T-helper 2 cell treated with Interferon-gamma antibody and Interleukin-4, amounts not matched to agents 100 ng/mL and 5 ng/mL, for 36 hours (primary cell): ENCODE results near the gene FSTL3. TPM values are rescaled to one million over a fixed set of nuclear protein-coding genes. Genes with fewer than 3 reads are reported as not detected.
"Not testable (repeated sequence)": the region's sequence is repeated elsewhere in the genome, so short reads cannot be mapped to it uniquely, and the experiment has no call there.

ENCODE experiments used
- intact Hi-C: fragments of 100-400 bp; cut with micrococcal nuclease; formaldehyde crosslinking; loops from one replicate; pipeline ENCODE4 v1.15.1; 2023
- total RNA-seq: library from RNA; stranded (reverse); gene quantifications from 2 replicates; pipeline ENCODE4 v1.2.3, GENCODE V29; 2022

FSTL3 gene
- total RNA-seq, 1 donor from 2014 or later = 3.3 TPM

DNA sequence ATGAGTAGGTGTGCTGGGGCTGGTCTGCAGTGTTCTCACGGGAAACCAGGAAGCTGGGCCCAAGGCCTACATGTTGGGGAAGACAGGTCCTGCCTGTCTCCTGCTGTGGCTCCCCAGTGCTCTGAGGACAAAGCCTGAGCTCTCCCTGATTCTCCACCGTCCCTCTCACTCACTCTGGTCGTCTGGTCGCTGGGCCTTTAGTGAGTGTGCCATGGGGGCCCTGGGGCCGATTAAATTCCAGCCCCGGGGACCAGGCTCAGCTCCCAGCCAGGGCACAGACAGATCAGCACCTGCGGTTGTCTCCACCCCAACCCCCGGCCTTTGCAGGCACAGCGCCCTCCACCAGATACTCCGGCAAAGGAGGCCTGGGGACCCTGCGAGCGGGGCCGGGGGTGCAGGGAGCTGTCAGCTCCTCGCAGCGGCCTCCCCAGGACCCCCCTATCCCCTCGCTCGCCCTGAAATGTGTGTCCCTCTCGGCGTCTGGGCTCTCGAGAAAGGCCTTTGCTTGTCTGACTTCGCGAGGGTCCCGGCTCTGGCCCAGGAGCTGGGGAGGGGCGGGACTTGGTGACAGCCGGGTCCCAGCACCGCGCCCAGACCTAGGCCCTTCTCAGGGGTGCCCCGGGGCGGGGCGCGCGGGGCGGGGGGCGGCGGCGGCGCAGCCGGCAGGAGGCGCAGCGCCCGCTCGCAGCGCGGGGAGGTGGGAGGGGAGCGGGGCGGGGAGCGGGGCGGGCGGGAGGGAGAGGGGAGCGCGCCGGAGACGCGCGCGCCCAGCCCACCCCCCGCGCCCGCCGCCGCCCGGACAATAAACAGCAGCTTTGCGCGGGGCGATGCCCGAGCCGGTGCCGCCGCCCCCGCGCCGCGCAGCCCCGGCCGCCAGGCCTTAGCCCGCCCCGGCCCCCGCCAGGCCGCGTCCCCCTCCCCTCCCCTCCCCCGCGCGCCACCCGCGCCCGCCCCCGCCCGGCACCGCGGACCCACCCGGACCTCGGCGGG lies 32.3 kb downstream of the FSTL3 start, which contains the start of gene PALM:
PALM (plus strand) TSS at position 782 of the 990 bp plus-strand sequence. CDS start 212 bp downstream, outside the sequence.
- intact Hi-C loops = no loop called here

DNA sequence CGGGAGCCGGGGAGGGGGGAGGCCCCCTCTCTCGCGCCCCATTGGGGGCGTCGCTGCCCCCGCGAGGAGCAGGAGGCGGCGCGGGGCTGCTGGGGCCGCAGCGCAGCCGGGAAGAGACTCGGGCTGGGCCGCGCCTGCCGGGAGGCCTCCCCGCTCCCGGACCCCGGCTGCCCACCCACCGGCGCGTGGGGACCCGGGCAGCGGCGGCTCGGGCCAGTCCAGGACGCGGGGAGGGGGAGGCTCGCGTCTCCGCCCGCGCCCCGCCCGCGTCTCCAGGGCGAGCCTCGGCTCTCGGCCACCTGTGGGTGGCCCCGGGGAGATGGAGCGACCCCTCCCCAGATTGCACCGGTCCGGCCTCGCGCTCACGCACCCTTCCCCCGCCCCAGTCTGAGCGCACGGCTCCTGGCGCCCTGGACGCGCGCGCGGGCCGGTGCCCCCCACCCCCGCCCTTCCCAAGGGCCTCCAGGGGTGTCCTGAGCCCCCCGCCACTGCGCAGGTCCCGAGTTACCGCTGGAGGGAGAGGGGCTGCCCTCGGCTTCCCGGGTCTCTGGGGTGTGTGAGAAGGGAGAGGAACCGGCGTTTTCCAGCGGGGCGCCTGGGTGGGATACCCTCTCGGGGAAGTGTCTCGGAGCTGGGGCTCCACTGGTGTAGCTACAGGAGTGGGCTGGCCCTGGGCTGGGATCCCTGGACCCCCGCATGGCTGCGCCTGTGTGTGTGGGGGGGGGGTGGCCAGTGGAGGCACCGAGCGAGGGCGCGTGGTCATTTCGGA lies 33.2 kb downstream of the FSTL3 start:
- intact Hi-C loops = no loop called here

DNA sequence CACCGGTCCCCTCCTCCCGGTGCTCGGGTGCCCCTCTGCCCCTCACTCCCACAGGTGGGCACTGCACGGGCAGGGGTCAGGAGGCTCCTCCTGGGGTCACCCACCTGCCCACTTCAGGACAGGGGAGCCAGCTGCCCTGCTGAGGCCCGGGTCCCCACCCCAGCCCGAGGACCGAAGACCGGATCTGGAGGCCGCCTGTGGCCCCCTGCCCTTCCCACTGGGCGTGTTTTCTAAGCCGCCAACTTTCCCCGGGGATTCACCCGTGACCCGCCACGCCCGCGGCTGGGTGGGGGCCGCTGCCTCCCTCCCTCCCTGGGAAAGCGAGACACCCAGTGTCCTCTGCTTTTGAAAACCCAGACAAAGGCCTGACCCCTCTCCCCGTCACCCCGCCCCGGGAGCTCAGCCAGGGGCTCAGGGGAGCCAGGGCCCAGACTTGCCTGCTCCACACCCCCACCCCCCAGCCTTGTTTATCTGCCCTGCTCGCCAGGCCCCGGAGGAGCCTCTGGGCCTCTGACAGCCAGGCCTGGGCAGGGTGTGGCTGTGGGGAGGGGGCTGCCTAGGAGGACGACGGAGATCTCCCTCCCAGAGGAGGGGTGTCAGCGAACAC lies 33.9 kb downstream of the FSTL3 start:
- intact Hi-C loops = no loop called here

DNA sequence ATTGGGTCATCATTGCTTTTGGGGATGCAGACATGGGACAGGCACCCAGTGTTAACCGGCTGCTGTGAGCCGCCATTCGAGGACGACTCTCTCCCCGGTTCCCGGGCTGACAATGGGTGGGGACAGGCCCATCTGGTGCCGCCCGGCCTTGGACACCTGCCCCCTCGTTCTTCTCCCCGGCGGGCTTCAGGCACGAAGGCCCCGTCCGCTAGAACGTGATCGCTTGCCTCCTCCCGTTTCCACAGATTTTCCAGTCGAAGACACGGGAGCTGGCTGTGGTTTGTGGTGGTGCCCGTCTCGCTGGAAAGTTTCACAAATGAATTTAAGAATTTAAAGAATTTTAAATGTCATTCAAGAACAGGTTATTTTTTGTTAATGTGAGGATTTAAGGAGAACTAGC lies 34.6 kb downstream of the FSTL3 start:
- intact Hi-C loops = no loop called here

DNA sequence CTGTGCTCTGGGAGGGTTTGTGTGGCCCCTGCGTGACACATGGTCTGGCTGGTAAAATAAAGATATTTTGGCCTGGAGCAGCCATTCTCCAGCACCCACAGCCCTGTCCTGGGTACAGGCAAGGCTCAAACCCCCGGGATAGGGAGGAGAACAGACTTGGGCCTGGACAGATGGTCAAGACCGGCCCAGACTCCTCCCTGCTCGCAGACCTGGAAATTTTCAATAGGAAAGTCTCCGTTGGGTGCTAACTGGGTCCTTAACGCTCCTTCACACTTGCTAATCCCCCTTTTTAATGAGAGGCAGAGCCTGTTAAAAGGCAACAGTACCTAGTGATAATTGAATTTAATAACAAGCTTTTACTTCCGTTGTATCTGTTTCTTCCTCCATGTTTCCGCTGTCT lies 35.1 kb downstream of the FSTL3 start:
- intact Hi-C loops = no loop called here

DNA sequence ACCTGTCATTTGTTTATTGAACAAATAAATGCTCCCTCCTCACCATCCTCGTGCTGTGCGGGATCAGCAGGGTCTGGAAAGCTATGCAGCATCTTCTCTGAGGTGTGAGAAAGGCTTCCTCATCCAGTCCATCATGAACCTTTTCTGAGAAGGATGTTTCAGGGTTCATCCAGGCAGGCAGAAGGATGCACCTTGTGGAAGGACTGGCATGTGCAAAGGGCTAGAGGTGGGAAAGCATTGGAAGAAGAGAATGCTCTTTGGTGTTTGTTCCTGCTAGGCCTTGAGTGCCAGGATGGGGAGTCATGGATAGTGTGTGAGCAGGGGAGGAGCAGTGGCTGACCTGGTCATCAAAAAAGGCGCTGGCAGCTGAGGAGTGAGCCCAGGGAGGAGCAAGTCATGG lies 39.2 kb downstream of the FSTL3 start:
- intact Hi-C loops = no loop called here

DNA sequence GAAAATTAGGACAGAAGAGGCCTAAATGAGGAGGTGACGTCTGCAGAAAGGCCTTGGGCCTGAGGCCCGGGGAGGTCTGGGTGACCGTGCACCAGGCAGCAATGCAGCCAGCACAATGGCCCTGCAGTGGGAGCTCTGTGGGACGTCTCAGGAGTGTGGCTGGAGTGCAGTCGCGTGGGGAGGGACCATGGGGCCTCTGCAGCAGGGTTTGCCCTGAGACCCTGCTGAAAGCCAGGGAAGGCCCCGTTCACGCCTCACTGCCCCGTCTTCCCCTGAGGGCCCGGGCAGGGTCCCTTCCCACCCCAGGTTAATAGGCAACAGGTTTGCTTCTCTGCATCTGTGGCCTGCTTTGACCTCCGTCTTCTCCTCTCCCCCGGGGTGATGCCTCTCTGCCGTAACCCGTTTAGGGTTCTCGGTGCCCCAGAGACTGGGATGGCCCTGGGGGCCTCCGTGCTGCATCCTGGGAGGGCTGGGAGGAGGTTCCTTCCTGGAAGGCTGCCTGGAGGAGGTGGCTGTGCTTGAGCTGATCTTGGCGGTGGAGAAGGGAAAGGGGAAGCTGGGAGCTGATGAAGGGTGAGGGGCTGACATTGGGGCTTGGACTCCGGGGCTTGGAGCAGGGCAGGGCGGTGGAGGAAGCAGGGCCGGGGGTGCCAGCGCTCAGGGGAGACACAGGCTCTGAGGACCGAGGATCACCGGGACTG lies 42.2 kb downstream of the FSTL3 start:
- intact Hi-C loops = no loop called here

DNA sequence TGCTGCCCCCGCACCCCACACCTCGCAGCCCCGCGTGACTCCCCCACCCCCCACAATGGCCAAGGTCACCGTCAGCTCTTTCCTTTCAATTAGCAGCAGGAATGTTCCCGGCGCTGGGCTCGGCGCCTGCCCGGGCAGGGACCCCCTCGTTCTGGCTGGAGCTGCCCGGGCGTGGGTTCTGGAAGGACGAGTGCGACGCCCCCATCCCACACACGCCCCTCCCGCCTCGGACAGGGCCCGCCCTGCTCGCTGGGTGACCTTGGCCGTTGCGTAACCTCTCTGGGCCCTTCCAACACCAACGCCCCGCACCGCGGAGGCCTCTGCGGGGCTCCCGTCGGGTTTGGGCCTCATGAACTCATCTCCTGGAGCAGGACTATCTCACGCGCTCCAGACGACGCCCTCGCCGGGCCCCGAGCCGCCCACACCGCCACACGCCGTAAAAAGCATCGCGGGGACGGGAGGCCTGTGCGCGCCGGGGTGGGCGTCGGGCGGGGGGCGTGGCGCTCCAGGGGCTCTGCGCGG lies 42.9 kb downstream of the FSTL3 start:
- intact Hi-C loops = no loop called here

DNA sequence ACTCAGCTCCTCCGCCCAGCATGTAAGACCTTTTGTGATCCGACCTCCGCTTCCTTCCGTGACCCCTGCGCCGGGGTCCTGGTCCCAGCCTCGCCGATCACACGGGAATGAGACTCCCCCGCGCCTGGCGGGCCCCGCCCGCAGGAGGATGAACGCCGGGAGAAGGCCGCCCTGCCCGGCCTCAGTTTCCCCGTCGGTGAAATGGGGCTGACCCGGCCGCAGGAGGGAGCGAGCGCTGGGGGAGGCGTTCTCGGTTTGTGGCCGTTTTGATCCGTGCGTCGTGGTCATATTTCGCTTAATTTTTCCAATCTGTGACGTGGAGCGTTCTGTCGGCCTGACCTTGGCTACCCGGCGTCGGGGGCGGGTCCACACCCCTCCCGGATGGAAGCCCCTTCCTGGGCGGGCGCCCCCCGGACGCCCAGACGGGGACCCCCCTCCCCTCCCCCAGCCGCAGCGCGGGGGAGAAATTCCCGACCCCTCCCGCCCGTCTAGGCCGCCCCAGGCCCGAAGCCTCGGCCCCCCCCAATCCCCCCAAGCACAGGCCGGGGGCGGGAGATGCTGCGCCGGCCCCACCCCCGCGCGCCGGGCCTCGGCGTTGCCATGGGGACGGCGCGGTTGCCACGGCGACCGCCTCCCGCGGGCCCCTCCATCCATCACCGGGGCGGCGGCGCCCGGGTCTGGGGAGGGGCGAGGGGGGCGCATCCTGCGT lies 43.6 kb downstream of the FSTL3 start:
- intact Hi-C loops = no loop called here

DNA sequence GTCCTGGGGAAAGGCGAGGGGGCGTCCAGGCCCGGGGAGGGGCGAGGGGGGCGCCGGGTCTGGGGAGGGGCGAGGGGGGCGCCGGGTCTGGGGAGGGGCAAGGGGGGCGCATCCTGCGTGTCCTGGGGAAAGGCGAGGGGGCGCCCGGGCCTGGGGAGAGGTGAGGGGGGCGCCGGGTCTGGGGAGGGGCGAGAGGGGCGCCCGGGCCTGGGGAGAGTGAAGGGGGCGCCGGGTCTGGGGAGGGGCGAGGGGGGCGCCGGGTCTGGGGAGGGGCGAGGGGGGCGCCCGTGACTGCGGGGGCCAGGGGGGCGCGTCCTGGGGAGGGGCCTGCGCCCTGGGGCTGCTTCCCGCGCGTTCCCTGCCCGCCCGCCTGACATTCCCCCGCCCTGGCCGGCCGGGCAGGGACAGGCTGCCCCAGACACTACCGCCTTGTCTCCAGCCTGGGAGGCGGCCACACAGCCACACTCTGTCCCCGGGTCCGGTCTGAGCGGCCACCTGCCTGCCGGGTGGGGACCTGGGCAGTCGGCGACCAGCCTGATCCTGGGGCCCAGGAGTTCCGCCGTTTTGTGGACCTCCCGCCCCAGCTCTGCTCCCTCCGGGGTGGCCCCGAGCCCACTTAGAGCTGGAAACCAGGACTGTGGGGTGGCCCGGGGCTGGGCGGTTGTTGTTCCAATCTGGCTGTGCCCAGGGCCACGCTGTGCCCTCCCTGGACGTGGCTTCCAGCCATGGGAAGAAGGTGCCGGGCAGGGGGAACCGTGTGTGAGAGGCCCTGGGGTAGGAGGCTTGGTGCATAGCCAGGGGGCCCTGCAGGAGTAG lies 44.4 kb downstream of the FSTL3 start:
- intact Hi-C loops = no loop called here

DNA sequence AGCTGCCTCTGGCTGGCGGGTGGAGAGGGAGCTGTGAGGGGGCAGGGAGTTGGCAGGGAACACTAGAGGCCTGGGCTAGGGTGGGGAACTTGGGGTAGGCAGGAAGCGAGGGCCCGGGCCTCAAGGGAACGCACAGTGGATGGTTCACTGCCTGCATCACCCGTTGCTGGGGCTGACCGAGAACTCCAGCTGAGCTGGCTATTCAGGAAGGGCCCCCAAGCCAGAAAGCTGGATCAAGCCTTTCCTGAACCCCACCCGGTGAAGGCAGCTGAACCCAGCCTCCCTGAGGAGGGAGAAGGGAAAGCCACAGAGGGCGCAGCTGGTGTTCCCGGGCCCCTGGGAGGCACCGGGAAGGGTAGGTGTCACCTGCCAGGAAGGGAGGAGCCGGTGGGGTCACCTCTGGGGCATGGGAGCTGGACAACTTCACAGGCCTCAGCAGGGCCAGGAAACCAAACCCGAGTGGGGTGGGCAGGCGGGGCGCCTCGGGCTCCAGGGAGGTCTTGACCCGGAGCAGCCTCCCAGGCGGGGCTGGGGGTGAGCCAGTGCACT lies 46.4 kb downstream of the FSTL3 start:
- intact Hi-C loops = no loop called here

DNA sequence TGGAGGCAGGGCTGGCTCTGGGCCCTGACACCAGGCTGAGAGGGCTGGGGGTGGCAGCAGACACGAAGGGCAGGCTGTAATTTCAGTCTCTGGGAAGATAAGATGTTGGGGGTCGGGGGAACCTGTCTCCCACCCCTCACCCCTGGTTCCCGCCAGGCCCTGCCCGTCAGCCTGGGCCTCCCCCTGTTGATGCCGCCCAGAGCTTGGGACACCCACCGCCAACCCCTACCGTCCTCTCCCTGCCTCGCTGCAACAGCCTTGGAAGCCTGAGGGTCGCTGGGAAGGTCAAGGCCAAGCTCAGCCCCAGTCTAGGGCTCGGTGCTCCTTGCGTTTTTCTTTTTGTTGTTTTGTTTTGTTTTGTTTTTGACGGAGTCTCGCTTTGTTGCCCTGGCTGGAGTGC lies 47.1 kb downstream of the FSTL3 start:
- intact Hi-C loops = no loop called here

DNA sequence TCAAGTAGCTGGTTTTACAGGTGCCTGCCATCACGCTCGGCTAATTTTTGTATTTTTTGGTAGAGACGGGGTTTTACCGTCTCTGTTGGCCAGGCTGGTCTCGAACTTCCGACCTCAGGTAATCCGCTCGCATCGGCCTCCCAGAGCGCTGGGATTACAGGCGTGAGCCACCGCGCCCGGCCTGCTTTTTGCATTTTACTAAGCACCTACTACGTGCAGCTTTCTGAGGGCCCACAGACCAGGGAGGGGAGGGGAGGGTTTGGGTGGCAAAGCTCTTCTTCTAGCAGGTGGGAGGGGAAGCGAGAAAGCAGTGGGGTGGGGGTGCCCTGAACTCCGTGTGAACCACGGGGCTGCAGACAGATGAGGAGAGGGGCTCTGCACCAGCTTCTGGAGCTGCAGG lies 47.5 kb downstream of the FSTL3 start:
- intact Hi-C loops = no loop called here

DNA sequence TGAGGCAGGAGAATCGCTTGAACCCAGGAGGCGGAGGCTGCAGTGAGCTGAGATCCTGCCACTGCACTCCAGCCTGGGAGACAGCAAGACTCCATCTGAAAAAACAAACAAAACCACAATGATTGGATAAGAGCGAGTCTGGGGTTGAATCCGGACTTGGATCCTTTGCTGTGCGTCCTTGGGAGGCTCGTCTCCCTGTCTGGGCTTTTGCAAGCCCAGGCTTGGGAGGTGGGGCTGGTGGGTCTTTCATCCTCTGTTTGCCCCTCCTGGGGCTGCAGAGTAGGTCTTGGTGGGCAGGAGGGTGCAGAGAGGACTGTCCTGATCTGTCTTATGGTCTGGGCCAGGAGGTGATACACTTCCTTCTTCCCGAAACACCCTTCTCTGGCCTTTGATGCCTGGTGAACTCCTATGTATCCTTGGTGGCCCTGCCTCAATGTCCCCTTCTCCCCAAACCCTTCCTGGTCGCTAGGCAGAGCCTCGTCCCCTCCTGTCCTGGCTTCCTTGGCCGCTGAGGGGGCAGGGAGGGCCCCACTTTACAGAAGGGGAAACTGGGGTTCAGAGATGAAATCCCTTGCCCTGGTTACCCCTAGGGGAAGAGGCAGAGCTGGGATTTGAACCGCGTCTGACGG lies 49.4 kb downstream of the FSTL3 start:
- intact Hi-C loops = no loop called here

DNA sequence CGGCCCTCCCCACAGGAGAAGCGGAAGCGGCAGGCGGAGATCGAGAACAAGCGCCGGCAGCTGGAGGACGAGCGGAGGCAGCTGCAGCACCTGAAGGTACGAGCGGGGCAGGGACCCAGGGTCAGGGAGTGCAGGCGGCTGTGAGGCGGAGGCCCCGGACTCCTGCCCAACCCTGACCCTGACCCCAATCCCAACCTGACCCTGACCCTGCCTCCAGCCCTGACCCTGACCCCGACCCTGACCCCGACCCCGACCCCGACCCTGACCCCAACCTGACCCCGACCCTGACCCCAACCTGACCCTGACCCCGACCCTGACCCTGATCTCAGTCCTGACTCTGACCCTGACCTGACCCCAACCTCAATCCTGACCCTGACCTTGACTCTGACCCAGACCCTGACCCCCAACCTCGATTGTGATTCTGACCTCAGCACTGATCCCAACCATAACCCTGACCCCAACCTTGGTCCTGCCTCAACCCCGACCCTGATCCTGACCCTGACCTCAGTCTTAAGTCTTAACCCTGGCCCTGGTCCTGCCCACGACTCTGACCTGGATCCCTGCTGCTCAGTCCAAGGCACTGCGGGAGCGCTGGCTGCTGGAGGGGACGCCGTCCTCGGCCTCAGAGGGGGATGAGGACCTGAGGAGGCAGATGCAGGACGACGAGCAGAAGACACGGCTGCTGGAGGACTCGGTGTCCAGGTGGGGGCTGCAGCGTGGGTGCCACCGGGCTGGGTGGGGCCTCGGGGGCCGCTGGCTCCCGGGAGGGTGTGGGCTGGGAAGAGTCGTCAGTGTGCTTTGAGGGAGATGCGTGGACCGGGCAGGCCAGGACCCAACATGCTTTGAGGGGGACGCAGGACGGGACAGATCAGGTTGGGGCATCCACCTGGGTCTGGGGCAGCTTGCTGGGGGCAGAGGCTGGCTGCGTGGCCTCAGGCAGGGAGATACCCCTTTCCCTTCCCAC lies 51.1 kb downstream of the FSTL3 start:
- intact Hi-C loops = no loop called here

DNA sequence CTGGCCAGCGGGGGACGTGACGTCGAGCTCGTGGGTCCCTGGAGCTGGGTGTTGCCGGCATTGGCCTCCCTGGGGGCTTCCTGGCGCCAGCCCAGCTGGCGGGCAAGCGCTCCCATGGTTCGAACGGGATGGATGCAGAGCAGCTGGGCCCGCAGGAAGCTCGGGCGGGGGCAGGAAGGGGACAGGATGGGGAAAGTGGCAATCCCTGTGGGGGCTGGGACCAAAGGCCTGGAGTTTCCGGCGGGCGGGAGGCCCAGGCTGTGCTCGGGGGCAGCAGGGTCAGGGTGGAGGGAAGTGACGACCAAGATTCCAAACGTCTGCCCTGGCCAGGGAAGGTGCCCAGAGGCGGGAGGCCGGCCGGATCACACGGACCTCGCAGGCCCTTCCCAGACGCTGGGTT lies 51.8 kb downstream of the FSTL3 start:
- intact Hi-C loops = no loop called here

DNA sequence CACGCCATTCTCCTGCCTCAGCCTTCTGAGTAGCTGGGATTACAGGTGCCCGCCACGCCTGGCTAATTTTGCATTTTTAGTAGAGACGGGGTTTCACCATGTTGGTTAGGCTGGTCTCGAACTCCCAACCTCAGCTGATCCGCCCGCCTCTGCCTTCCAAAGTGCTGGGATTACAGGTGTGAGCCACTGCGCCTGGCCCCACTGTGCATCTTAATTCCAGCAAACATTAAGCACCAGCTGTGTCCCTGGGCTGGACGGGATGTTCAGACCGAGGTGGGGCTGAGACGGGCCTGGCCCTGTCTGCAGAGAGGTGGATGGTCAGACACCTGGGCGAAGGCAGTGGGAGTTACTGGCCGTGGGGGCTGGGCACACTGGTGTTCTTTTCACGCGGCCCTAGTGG lies 53.4 kb downstream of the FSTL3 start:
- intact Hi-C loops = not testable (repeated sequence)
